ENCODE results near the gene ZFPL1.

The ZFPL1 gene

DNA sequence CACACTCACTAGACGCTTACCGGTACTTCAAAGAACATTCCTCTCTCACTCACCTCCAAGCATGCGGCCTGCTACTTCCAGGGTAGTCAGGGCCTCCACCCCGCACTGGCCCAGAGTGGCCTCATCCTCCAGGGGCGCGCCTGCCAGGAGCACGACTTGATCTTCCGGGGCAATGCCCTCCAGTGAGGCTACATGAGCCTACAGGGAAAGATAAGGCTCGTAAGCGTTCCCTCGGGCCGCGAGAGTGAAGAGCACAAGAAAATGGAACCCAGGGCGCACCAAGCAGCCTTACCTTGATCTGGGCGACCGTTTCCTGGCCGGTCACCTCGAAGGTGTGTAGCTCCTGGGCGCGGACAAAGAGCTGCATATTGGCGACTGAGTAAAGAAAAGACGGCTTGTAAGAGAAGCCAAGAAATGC lies 37.4 kb downstream of the ZFPL1 start:
- TF ChIP-seq, protein P1, sequence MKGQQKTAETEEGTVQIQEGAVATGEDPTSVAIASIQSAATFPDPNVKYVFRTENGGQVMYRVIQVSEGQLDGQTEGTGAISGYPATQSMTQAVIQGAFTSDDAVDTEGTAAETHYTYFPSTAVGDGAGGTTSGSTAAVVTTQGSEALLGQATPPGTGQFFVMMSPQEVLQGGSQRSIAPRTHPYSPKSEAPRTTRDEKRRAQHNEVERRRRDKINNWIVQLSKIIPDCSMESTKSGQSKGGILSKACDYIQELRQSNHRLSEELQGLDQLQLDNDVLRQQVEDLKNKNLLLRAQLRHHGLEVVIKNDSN (IDR thresholded peaks at IDR 0.05) = no peak
- TF ChIP-seq TCF12 (IDR thresholded peaks at IDR 0.05; ENCODE audit: low read depth) (no peak), TEAD4 (IDR thresholded peaks at IDR 0.05) (no peak), NFIC (IDR thresholded peaks at IDR 0.05) (no peak), ZBTB7A (IDR thresholded peaks at IDR 0.05; ENCODE audit: low read depth) (no peak), CEBPB (IDR thresholded peaks at IDR 0.05) (no peak), YY1 (IDR thresholded peaks at IDR 0.05; ENCODE audit: low read depth) (no peak), TAF1 (IDR thresholded peaks at IDR 0.05; ENCODE audit: low read depth) (no peak), FOXM1 (IDR thresholded peaks at IDR 0.05; ENCODE audit: borderline replicate concordance, low read depth) (no peak), CREB1 (IDR thresholded peaks at IDR 0.05; ENCODE audit: low read depth) (no peak), EGR1 (IDR thresholded peaks at IDR 0.05) (no peak)
- TF ChIP-seq, protein P2, sequence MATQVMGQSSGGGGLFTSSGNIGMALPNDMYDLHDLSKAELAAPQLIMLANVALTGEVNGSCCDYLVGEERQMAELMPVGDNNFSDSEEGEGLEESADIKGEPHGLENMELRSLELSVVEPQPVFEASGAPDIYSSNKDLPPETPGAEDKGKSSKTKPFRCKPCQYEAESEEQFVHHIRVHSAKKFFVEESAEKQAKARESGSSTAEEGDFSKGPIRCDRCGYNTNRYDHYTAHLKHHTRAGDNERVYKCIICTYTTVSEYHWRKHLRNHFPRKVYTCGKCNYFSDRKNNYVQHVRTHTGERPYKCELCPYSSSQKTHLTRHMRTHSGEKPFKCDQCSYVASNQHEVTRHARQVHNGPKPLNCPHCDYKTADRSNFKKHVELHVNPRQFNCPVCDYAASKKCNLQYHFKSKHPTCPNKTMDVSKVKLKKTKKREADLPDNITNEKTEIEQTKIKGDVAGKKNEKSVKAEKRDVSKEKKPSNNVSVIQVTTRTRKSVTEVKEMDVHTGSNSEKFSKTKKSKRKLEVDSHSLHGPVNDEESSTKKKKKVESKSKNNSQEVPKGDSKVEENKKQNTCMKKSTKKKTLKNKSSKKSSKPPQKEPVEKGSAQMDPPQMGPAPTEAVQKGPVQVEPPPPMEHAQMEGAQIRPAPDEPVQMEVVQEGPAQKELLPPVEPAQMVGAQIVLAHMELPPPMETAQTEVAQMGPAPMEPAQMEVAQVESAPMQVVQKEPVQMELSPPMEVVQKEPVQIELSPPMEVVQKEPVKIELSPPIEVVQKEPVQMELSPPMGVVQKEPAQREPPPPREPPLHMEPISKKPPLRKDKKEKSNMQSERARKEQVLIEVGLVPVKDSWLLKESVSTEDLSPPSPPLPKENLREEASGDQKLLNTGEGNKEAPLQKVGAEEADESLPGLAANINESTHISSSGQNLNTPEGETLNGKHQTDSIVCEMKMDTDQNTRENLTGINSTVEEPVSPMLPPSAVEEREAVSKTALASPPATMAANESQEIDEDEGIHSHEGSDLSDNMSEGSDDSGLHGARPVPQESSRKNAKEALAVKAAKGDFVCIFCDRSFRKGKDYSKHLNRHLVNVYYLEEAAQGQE (IDR thresholded peaks at IDR 0.05; ENCODE audit: low read depth) = no peak

DNA sequence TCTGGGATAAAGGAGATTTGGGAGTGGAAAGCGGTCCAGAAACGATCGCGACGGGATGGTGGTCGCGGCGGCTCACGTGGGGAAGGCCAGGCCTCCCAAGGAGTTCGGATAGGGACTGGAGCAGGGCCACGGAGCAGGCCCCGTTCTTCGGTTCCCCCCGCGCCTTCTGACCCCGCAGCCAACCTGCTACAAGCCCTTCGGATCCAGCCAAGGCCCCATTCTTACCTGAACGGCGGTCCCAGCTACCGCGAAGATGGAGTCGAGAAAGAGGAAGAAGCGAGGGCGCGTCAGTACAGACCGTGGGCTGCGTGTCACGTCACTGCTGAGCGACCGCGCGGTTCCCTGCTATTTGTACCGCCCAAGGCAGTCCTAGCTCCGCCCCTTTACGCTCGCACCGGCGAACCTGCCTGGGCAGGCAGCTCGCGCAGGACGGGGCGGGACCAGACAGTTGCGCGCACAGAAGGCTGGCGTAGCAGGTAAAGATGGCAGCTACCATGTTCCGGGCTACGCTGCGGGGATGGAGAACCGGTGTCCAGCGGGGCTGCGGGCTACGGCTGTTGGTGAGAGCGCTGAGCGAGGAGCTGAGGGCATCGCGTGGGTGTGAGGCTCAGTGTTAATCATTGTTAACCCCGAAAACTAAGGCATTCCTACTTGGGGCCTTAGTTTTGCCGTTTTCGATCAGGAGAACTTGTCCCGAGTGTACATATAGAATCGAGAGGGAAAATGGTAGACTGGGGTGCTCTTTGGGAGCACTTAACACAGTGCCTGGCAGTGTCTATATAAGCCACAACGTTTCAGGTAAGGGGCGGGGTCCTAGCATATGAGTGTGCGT lies 38.1 kb downstream of the ZFPL1 start, which contains the start of the genes FAU and MRPL49:
FAU (minus strand) TSS at position 270 of the 832 bp plus-strand sequence. CDS start 321 bp downstream, outside the sequence.
MRPL49 (plus strand) TSS at position 457 of the 832 bp plus-strand sequence; CDS start at position 483, 26 bp downstream.
- TF ChIP-seq YY1 (IDR thresholded peaks at IDR 0.05; ENCODE audit: low read depth) (peak; percentile 93), RAD21 (IDR thresholded peaks at IDR 0.05; ENCODE audit: low read depth) (0 out of 2 replicates have a peak, but pooled peaks have one; percentile 1), TCF12 (IDR thresholded peaks at IDR 0.05; ENCODE audit: low read depth) (peak; percentile 51; the same call in 1 of the 2 replicates), EGR1 (IDR thresholded peaks at IDR 0.05) (peak; percentile 15; the same call in 1 of the 2 replicates), TAF1 (IDR thresholded peaks at IDR 0.05; ENCODE audit: low read depth) (peak; percentile 98), EP300 (IDR thresholded peaks at IDR 0.05; ENCODE audit: borderline replicate concordance) (no peak), TEAD4 (IDR thresholded peaks at IDR 0.05) (peak; percentile 41), CREB1 (IDR thresholded peaks at IDR 0.05; ENCODE audit: low read depth) (peak; percentile 95), CEBPB (IDR thresholded peaks at IDR 0.05) (no peak)
- TF ChIP-seq, protein P3, sequence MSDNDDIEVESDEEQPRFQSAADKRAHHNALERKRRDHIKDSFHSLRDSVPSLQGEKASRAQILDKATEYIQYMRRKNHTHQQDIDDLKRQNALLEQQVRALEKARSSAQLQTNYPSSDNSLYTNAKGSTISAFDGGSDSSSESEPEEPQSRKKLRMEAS (IDR thresholded peaks at IDR 0.05) = peak; percentile 66
- TF ChIP-seq, protein P1 (IDR thresholded peaks at IDR 0.05) = no peak

DNA sequence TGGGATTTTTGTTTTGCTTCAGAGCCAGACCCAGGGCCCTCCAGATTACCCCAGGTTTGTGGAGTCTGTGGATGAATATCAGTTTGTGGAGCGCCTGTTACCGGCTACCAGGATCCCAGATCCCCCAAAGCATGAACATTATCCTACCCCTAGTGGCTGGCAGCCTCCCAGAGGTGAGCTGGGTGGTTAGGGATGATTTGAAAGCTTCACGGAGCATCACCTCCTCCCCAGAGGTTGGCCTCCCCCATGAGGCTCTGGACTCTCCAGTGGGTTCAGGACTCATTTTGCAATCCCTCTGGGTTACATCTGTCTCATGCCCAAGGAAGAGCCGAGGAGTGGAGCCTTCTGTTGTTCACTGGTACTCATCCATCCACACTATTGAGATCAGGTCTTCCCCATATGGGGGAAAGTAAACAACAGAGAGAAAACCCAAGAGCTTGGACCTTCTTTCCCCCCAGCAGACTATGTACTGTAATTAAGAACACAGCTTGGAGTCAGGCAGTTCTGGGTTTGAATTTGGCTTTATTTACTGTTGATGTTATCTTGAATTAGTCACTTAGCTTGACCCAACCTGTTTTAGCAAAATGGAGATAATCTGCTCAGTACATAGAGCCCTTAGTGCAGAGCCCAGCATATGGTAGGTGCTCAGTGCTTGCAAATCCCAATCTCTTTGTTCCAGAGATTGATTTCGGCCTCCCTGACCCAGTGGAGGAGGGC lies 40.6 kb downstream of the ZFPL1 start:
- TF ChIP-seq, protein P1 (IDR thresholded peaks at IDR 0.05) = no peak
- TF ChIP-seq NFIC (IDR thresholded peaks at IDR 0.05) = no peak
- no peak for TF ChIP-seq TEAD4 (IDR thresholded peaks at IDR 0.05)
- no peak for TF ChIP-seq CEBPB (IDR thresholded peaks at IDR 0.05)
- TF ChIP-seq ZBTB7A (IDR thresholded peaks at IDR 0.05; ENCODE audit: low read depth) = no peak
- TF ChIP-seq, protein P3 (IDR thresholded peaks at IDR 0.05) = no peak

DNA sequence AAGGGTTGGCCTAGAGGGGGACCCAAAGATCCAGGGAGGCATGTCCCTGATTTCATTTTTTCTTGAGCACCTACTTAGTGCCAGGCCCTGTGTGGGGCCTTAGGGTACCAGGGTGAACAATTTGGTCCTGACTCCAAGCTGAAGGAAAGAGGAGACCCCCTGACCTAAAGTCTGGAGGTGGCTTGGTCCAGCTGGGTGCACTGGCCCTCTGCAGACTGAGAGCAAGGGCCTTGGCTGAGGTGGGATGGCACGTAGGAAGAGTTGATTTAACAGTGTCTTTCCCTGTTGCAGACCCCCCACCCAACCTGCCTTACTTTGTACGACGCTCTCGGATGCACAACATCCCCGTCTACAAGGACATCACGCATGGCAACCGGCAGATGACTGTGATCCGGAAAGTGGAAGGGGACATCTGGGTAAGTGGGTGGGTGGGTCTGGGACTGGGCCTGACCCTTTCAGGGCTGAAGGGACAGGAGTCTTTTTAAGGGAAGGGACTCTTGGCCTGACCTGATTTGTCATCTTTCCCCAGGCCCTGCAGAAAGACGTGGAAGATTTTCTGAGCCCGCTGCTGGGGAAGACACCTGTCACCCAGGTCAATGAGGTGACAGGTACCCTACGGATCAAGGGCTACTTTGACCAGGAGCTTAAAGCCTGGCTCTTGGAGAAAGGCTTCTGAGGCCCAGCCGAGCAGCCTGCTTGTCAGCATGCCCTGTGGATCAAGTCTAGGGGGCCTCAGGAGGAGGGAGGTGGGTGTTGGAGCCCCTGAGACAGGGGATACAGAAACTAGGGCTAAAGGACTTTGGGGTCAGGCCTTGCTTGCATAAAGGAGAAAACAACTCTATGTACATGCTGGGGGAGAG lies 41.4 kb downstream of the ZFPL1 start:
- no peak for TF ChIP-seq NFIC (IDR thresholded peaks at IDR 0.05)
- TF ChIP-seq ZBTB7A (IDR thresholded peaks at IDR 0.05; ENCODE audit: low read depth) = no peak
- TF ChIP-seq, protein P1 (IDR thresholded peaks at IDR 0.05) = no peak
- no peak for TF ChIP-seq TEAD4 (IDR thresholded peaks at IDR 0.05)
- TF ChIP-seq CEBPB (IDR thresholded peaks at IDR 0.05) = no peak
- TF ChIP-seq FOXM1 (IDR thresholded peaks at IDR 0.05; ENCODE audit: borderline replicate concordance, low read depth) = no peak
- TF ChIP-seq TAF1 (IDR thresholded peaks at IDR 0.05; ENCODE audit: low read depth) = no peak
- TF ChIP-seq, protein P2 (IDR thresholded peaks at IDR 0.05; ENCODE audit: low read depth) = no peak
- no peak for TF ChIP-seq CREB1 (IDR thresholded peaks at IDR 0.05; ENCODE audit: low read depth)
- TF ChIP-seq, protein P3 (IDR thresholded peaks at IDR 0.05) = no peak
- TF ChIP-seq RAD21 (IDR thresholded peaks at IDR 0.05; ENCODE audit: low read depth) = no peak
- no peak for TF ChIP-seq EGR1 (IDR thresholded peaks at IDR 0.05)
- no peak for TF ChIP-seq TCF12 (IDR thresholded peaks at IDR 0.05; ENCODE audit: low read depth)
- TF ChIP-seq EP300 (IDR thresholded peaks at IDR 0.05; ENCODE audit: borderline replicate concordance) = no peak
- no peak for TF ChIP-seq YY1 (IDR thresholded peaks at IDR 0.05; ENCODE audit: low read depth)
